ENCODE data around the gene PSAT1. TPM values are rescaled to one million over a fixed set of nuclear protein-coding genes. Genes with fewer than 3 reads are reported as not detected.

Gene PSAT1
- total and polyA plus RNA-seq, 2 of the 8 experiments (the other 6 are each of a cell fraction or from before 2014, with no cell fraction given) = 204 to 341 TPM

DNA sequence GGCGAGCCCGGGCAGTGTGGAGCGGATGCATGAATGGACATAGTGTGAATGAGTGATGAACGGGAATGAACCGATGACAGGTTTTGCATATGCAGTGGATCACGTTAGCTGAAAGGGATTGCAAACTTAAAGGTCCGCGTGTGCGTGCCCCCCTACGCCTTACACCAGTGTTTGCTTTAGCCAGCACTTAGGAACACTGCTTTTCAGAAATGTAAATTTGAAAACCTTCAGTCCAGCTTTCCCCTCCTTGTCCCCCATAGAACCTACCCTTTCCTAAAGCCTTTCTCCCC is 692 bp downstream of the PSAT1 start:
- CTCF ChIA-PET (ENCODE audit: partially characterized antibody) = interaction anchor here (0.7 to 3.2 kb wide), 7 partner anchors 13 to 95 kb away, joined by 3 to 21 read pairs (median 4); no protein-coding TSS in a partner anchor
- WGBS, 2 experiments (ENCODE audit: extremely low coverage in 1 of 2, insufficient coverage in 1 of 2, insufficient read length in 1 of 2, insufficient replicate concordance in 2 of 2, low coverage in 1 of 2, low lambda C conversion rate in 2 of 2, missing lambda C conversion rate in 1 of 2) = 0% methylated on average over 10 of the region's 10 CpGs; no CpG with 5 or more reads in 1 of the 2 experiments

More for the DNA sequence above, 692 bp downstream of the PSAT1 start:
- H4K8ac ChIP-seq (ENCODE audit: extremely low read depth, insufficient read depth, low read length) = no peak overlapping the region; the same call in 1 of the 2 replicates
- peaks cover 7% of the 10 kb centered on the region; the same call in 1 of the 2 replicates for H3K23me2 ChIP-seq (ENCODE audit: low read depth, low read length)
- H2AFZ ChIP-seq (ENCODE audit: low read length) = no peak overlapping the region
- H3K56ac ChIP-seq (replicated peaks; ENCODE audit: insufficient read length, low read depth, low read length) = peak overlapping the region; percentile 94
- H3K27ac ChIP-seq (ENCODE audit: low read depth, low read length) = peak overlapping the region; percentile 94; the same call in 1 of the 2 replicates
- TF ChIP-seq CBX5 (IDR thresholded peaks at IDR 0.05; ENCODE audit: low read depth, low read length) (no peak), TEAD4 (IDR thresholded peaks at IDR 0.05; ENCODE audit: low read depth, low read length) (no peak), ASH2L (IDR thresholded peaks at IDR 0.05; ENCODE audit: low read length) (no peak), SIN3A (conservative IDR thresholded peaks at IDR 0.05 in 1 of 2, IDR thresholded peaks at IDR 0.05 in 1 of 2; ENCODE audit: low read depth in 1 of 2, low read length in 2 of 2) (0 out of 4 replicates have a peak, but pooled peaks have one; percentile 15 to 54), SAP30 (IDR thresholded peaks at IDR 0.05; ENCODE audit: insufficient read depth, insufficient replicate concordance, low read length) (peak; percentile 27)
- H2BK12ac ChIP-seq (ENCODE audit: low read depth, low read length) = peak overlapping the region; percentile 65; the same call in 1 of the 2 replicates
- peaks cover 4% of the 10 kb centered on the region for H3K79me1 ChIP-seq (ENCODE audit: low read depth, low read length)
- peak overlapping the region; percentile 78 to 87 for H3K4me2 ChIP-seq (ENCODE audit: insufficient read depth in 1 of 2, low read depth in 2 of 2, low read length in 2 of 2)
- H3K9ac ChIP-seq (replicated peaks in 1 of 4; ENCODE audit: extremely low read depth in 1 of 4, low read depth in 3 of 4, low read length in 3 of 4) = peak overlapping the region; percentile 96 to 99 (median 98)
- FAIRE-seq (no peak), DNase-seq (ENCODE audit: low read depth in 1 of 2, low spot score in 2 of 2) (no peak)
- peak overlapping the region; percentile 4 for H4K5ac ChIP-seq (ENCODE audit: insufficient read length, low read depth, low read length)
- H3K27me3 ChIP-seq (replicated peaks in 1 of 4; ENCODE audit: control insufficient read depth in 3 of 4, extremely low read depth in 1 of 4, insufficient read depth in 3 of 4, low read length in 3 of 4) = no peaks in the 10 kb centered on the region
- no peak overlapping the region for H3K14ac ChIP-seq (ENCODE audit: insufficient read length)
- peaks cover 6 to 11% of the 10 kb centered on the region in 2 experiments for H4K20me1 ChIP-seq (replicated peaks in 1 of 2; ENCODE audit: control insufficient read depth in 1 of 2, insufficient read depth in 2 of 2, low read length in 2 of 2)
- H3K79me2 ChIP-seq (ENCODE audit: control insufficient read depth in 1 of 2, insufficient read depth in 2 of 2, low read length in 2 of 2) = peaks cover 15 to 53% of the 10 kb centered on the region in 2 experiments
- H2BK5ac ChIP-seq (ENCODE audit: low read depth, low read length) = peak overlapping the region; percentile 94
- H3K23ac ChIP-seq (ENCODE audit: insufficient read length) = no peak overlapping the region
- H2AK5ac ChIP-seq (ENCODE audit: low read depth, low read length) = peak overlapping the region; percentile 72; the same call in 1 of the 2 replicates
- no peak overlapping the region for H2BK15ac ChIP-seq (ENCODE audit: low read length)
- H3K4me3 ChIP-seq (ENCODE audit: extremely low read depth in 1 of 4, insufficient read depth in 2 of 4, low read depth in 3 of 4, low read length in 4 of 4) = peak overlapping the region; percentile 87 to 93 (median 90)
- H2BK20ac ChIP-seq (ENCODE audit: low read length) = no peak overlapping the region
- peak overlapping the region; percentile 89; the same call in 1 of the 2 replicates for H3K18ac ChIP-seq (ENCODE audit: extremely low read depth, low read length)
- no peaks in the 10 kb centered on the region for H3K9me3 ChIP-seq (ENCODE audit: insufficient read depth in 2 of 2, low read depth in 1 of 2, low read length in 1 of 2)
- peak overlapping the region; percentile 13 for H2BK120ac ChIP-seq (replicated peaks; ENCODE audit: low read depth, low read length)
- H3K4ac ChIP-seq (replicated peaks; ENCODE audit: insufficient read length, low read depth, low read length) = peak overlapping the region; percentile 87
- H3K36me3 ChIP-seq (ENCODE audit: control insufficient read depth in 2 of 4, insufficient read depth in 4 of 4, low read length in 3 of 4) = peaks cover 11 to 39% (median 27%) of the 10 kb centered on the region in 4 experiments
- peak overlapping the region; percentile 25 for H4K91ac ChIP-seq (replicated peaks; ENCODE audit: insufficient read length, low read length)
- POLR2A ChIA-PET (ENCODE audit: partially characterized antibody) = interaction anchor here (0.8 to 27.8 kb wide), 30 partner anchors 12 to 1282 kb away, joined by 3 to 936 read pairs (median 6); partner anchors contain the start of genes CEP78 and GNAQ
- H3K4me1 ChIP-seq (replicated peaks in 1 of 4; ENCODE audit: control insufficient read depth in 3 of 4, insufficient read depth in 4 of 4, low read length in 3 of 4) = peaks cover 8 to 16% (median 12%) of the 10 kb centered on the region in 4 experiments; a peak in 6 of 7 replicates

Data from H1 (cell line).